H9 (cell line): ENCODE results near the gene TMEM234. TPM values are rescaled to one million over a fixed set of nuclear protein-coding genes. Genes with fewer than 3 reads are reported as not detected.

Experiments used
- DNase-seq: peaks from one replicate; pipeline ENCODE4 v3.0.0-alpha.2; 2017
- H2AFZ ChIP-seq: one replicate; pipeline ENCODE4 v1.6.1; 2013; ENCODE audit warnings: mild to moderate bottlenecking, low read length, control low read depth, moderate library complexity
- H2AK5ac ChIP-seq: 2 replicates; pipeline ENCODE4 v1.6.1; 2013; ENCODE audit warnings: low read length, control low read depth, mixed read lengths; ENCODE audit not compliant: insufficient read length
- H2BK120ac ChIP-seq: one replicate; pipeline ENCODE4 v1.6.1; 2013; ENCODE audit warnings: low read depth, mild to moderate bottlenecking, low read length, control low read depth, inconsistent platforms; ENCODE audit not compliant: poor library complexity, severe bottlenecking
- H2BK12ac ChIP-seq: 2 replicates; pipeline ENCODE4 v1.6.1; 2013; ENCODE audit warnings: low read length, control low read depth, mixed read lengths, low read depth; ENCODE audit not compliant: insufficient read length
- H2BK15ac ChIP-seq: 2 replicates; pipeline ENCODE4 v1.6.1; 2013; ENCODE audit warnings: low read depth, low read length, control low read depth
- H2BK20ac ChIP-seq: one replicate; pipeline ENCODE4 v1.6.1; 2013; ENCODE audit warnings: low read depth, mild to moderate bottlenecking, low read length, control low read depth, inconsistent platforms; ENCODE audit not compliant: poor library complexity, severe bottlenecking
- H2BK5ac ChIP-seq: 2 replicates; pipeline ENCODE4 v1.6.1; 2013; ENCODE audit warnings: low read length, control low read depth, mixed read lengths; ENCODE audit not compliant: insufficient read length
- H3K14ac ChIP-seq: 2 replicates; pipeline ENCODE4 v1.6.1; 2013; ENCODE audit warnings: low read length, control low read depth; ENCODE audit not compliant: insufficient read depth
- H3K18ac ChIP-seq: 2 replicates; pipeline ENCODE4 v1.6.1; 2013; ENCODE audit warnings: low read depth, mild to moderate bottlenecking, mixed read lengths, low read length, control low read depth; ENCODE audit not compliant: insufficient read length
- H3K23ac ChIP-seq: 2 replicates; pipeline ENCODE4 v1.6.1; 2013; ENCODE audit warnings: low read length, control low read depth, mixed read lengths, low read depth; ENCODE audit not compliant: insufficient read length
- H3K23me2 ChIP-seq: 2 replicates; pipeline ENCODE4 v1.6.1; 2013; ENCODE audit warnings: low read depth, mild to moderate bottlenecking, mixed read lengths, low read length, control low read depth; ENCODE audit not compliant: insufficient read length, poor library complexity, severe bottlenecking
- H3K27ac ChIP-seq: 2 replicates; pipeline ENCODE4 v1.5.1; 2013; ENCODE audit warnings: low read length, control low read depth, mixed read lengths, low read depth; ENCODE audit not compliant: insufficient read length
- H3K27me3 ChIP-seq: 2 replicates; pipeline ENCODE4 v1.6.1; 2013; ENCODE audit warnings: low read length, control low read depth, inconsistent platforms; ENCODE audit not compliant: insufficient read depth
- H3K4ac ChIP-seq: 2 replicates; pipeline ENCODE4 v1.6.1; 2013; ENCODE audit warnings: low read depth, mild to moderate bottlenecking, control low read depth, inconsistent platforms, low read length, moderate library complexity
- H3K4me1 ChIP-seq: 2 replicates; pipeline ENCODE4 v1.6.1; 2013; ENCODE audit warnings: low read length, control low read depth, inconsistent platforms; ENCODE audit not compliant: insufficient read depth
- H3K4me2 ChIP-seq: 2 replicates; pipeline ENCODE4 v1.6.1; 2013; ENCODE audit warnings: low read length, control low read depth, mixed read lengths; ENCODE audit not compliant: insufficient read length, insufficient read depth
- H3K56ac ChIP-seq: 2 replicates; pipeline ENCODE4 v1.6.1; 2013; ENCODE audit warnings: low read depth, mild to moderate bottlenecking, mixed read lengths, low read length, control low read depth; ENCODE audit not compliant: insufficient read length
- H3K79me1 ChIP-seq: 2 replicates; pipeline ENCODE4 v1.6.1; 2013; ENCODE audit warnings: low read depth, mild to moderate bottlenecking, moderate library complexity, low read length, control low read depth, inconsistent platforms; ENCODE audit not compliant: insufficient read depth, poor library complexity, severe bottlenecking
- H3K79me2 ChIP-seq: 2 replicates; pipeline ENCODE4 v1.6.1; 2013; ENCODE audit warnings: low read length, control low read depth, inconsistent platforms; ENCODE audit not compliant: insufficient read depth
- H3K9ac ChIP-seq: 2 replicates; pipeline ENCODE4 v1.6.1; 2013; ENCODE audit warnings: low read length, control low read depth, mixed read lengths; ENCODE audit not compliant: insufficient read length; ENCODE audit errors: extremely low read depth
- H3K9me3 ChIP-seq: one replicate; pipeline ENCODE4 v1.6.1; 2013; ENCODE audit warnings: low read depth, low read length, inconsistent platforms; ENCODE audit not compliant: control insufficient read depth
- H3T11ph ChIP-seq: one replicate; pipeline ENCODE4 v1.6.1; 2013; ENCODE audit warnings: mild to moderate bottlenecking, low read length, control low read depth, inconsistent platforms
- H4K20me1 ChIP-seq: one replicate; pipeline ENCODE4 v1.6.1; 2013; ENCODE audit not compliant: control insufficient read depth, insufficient read length, insufficient read depth
- H4K5ac ChIP-seq: 2 replicates; pipeline ENCODE4 v1.6.1; 2013; ENCODE audit warnings: low read depth, mild to moderate bottlenecking, mixed read lengths, low read length, control low read depth; ENCODE audit not compliant: insufficient read length
- H4K8ac ChIP-seq: replicated peaks from 2 replicates; pipeline ENCODE4 v1.6.1; 2013; ENCODE audit warnings: low read length, control low read depth, mixed read lengths, low read depth; ENCODE audit not compliant: insufficient read length
- H4K91ac ChIP-seq: 2 replicates; pipeline ENCODE4 v1.6.1; 2013; ENCODE audit warnings: low read depth, mild to moderate bottlenecking, moderate library complexity, mixed read lengths, low read length, control low read depth; ENCODE audit not compliant: insufficient read length
- H3K27ac Mint-ChIP-seq, 3 experiments: 2 replicates in 2 of 3; 3 replicates in 1 of 3; pipeline ENCODE4 v1.8.0; 2020 to 2021; ENCODE audit warnings: mixed read lengths in 3 of 3, mild to moderate bottlenecking in 1 of 3, moderate library complexity in 1 of 3
- H3K27me3 Mint-ChIP-seq: 2 replicates; pipeline ENCODE4 v1.8.0; 2021; ENCODE audit warnings: low read depth, mild to moderate bottlenecking, moderate library complexity, mixed read lengths
- H3K36me3 Mint-ChIP-seq, 3 experiments: 2 replicates in 2 of 3; 3 replicates in 1 of 3; pipeline ENCODE4 v1.8.0; 2020 to 2021; ENCODE audit warnings: low read depth in 3 of 3, mixed read lengths in 3 of 3; ENCODE audit not compliant: insufficient read depth in 1 of 3
- H3K4me1 Mint-ChIP-seq, 2 experiments: 2 replicates each; pipeline ENCODE4 v1.8.0; 2020; ENCODE audit warnings: mixed read lengths in 2 of 2
- H3K4me3 Mint-ChIP-seq, 2 experiments: 2 replicates in 1 of 2; 3 replicates in 1 of 2; pipeline ENCODE4 v1.8.0; 2020 to 2021; ENCODE audit warnings: mild to moderate bottlenecking in 2 of 2, mixed read lengths in 2 of 2, moderate library complexity in 1 of 2
- H3K9me3 Mint-ChIP-seq, 2 experiments: 2 replicates in 1 of 2; 3 replicates in 1 of 2; pipeline ENCODE4 v1.8.0; 2020; ENCODE audit warnings: mild to moderate bottlenecking in 2 of 2, mixed read lengths in 2 of 2, moderate library complexity in 1 of 2
- WGBS: extraction: QIAGEN DNeasy Blood & Tissue Kit; methylation state at CpG from one replicate; pipeline ENCODE4 v1.1.7; 2013; ENCODE audit warnings: missing lambda C conversion rate, low lambda C conversion rate, mixed read lengths; ENCODE audit not compliant: insufficient read length; ENCODE audit errors: extremely low coverage; 5-methylcytosine and 5-hydroxymethylcytosine counted together
- total RNA-seq: library from RNA; stranded (reverse); gene quantifications from 2 replicates; pipeline ENCODE4 v1.2.1, GENCODE V29; 2021
- TF ChIP-seq, protein P1 (sequence below): fragments of 200-600 bp; sonication (generic); conservative IDR thresholded peaks from 3 replicates; pipeline ENCODE4 v1.8.0; 2021; ENCODE audit warnings: antibody characterized with exemption, mild to moderate bottlenecking

TMEM234 gene
- total RNA-seq, 1 experiment from 2014 or later = 19.7 TPM

DNA sequence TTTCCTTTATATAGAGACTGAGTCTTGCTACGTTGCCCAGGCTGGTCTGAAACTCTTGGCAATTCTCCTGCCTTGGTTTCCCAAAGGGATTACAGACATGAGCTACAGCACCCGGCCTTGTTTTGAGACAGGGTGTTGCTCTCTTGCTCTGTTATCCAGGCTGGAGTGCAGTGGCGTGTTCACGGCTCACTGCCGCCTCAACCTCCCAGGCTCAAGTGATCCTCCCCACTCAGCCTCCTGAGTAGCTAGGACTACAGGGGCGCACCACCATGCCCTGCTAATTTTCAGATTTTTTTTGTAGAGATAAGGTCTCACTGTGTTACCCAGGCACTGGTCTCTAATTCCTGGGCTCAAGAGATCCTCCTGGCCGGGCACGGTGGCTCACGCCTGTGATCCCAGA lies 43.7 kb upstream of the TMEM234 start:
- Histone ChIP-seq H3K4me1 (no peaks in the 10 kb centered on the region), H3K4ac (no peak overlapping the region), H3K27me3 (no peaks in the 10 kb centered on the region), H4K8ac (no peak overlapping the region), H3T11ph (no peak overlapping the region), H2BK15ac (no peak overlapping the region), H3K18ac (no peak overlapping the region), H3K79me1 (no peaks in the 10 kb centered on the region), H4K5ac (no peak overlapping the region), H4K91ac (no peak overlapping the region), H2AK5ac (no peak overlapping the region), H3K56ac (no peak overlapping the region), H3K23me2 (no peaks in the 10 kb centered on the region), H3K14ac (no peak overlapping the region), H3K9ac (no peak overlapping the region), H3K79me2 (no peaks in the 10 kb centered on the region; the same call in 1 of the 2 replicates), H3K9me3 (no peaks in the 10 kb centered on the region), H3K4me2 (no peak overlapping the region), H3K23ac (no peak overlapping the region), H2BK120ac (no peak overlapping the region), H4K20me1 (no peaks in the 10 kb centered on the region), H3K27ac (no peak overlapping the region), H2BK12ac (no peak overlapping the region), H2BK5ac (no peak overlapping the region), H2AFZ (no peak overlapping the region), H2BK20ac (no peak overlapping the region)
- H3K4me3 Mint-ChIP-seq = no peak overlapping the region
- TF ChIP-seq, protein P1, sequence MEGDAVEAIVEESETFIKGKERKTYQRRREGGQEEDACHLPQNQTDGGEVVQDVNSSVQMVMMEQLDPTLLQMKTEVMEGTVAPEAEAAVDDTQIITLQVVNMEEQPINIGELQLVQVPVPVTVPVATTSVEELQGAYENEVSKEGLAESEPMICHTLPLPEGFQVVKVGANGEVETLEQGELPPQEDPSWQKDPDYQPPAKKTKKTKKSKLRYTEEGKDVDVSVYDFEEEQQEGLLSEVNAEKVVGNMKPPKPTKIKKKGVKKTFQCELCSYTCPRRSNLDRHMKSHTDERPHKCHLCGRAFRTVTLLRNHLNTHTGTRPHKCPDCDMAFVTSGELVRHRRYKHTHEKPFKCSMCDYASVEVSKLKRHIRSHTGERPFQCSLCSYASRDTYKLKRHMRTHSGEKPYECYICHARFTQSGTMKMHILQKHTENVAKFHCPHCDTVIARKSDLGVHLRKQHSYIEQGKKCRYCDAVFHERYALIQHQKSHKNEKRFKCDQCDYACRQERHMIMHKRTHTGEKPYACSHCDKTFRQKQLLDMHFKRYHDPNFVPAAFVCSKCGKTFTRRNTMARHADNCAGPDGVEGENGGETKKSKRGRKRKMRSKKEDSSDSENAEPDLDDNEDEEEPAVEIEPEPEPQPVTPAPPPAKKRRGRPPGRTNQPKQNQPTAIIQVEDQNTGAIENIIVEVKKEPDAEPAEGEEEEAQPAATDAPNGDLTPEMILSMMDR = no peak
- no peaks in the 10 kb centered on the region; a peak in 1 of 5 replicates for H3K9me3 Mint-ChIP-seq
- no peaks in the 10 kb centered on the region for H3K36me3 Mint-ChIP-seq
- no CpG with 5 or more reads among the region's 9 CpGs for WGBS
- DNase-seq = no peak
- H3K4me1 Mint-ChIP-seq = peaks cover 4 to 16% of the 10 kb centered on the region in 2 experiments
- no peaks in the 10 kb centered on the region; the same call in 1 of the 2 replicates for H3K27me3 Mint-ChIP-seq
- no peak overlapping the region for H3K27ac Mint-ChIP-seq
